Activated CD4-positive, alpha-beta memory T cell treated with anti-CD3 and anti-CD28 coated beads for 36 hours (primary cell): ENCODE measurements around the gene THBS1. TPM values are rescaled to one million over a fixed set of nuclear protein-coding genes. Genes with fewer than 3 reads are reported as not detected.

Experiments used
- CTCF ChIA-PET: fragments of 350-600 bp; sonication (Branson Sonifier 250); formaldehyde crosslinking; loops from one replicate; lab custom pipeline; 2021; ENCODE audit warnings: antibody characterized with exemption, inconsistent platforms; lab: Charles Lee
- POLR2A ChIA-PET: fragments of 350-600 bp; sonication (Branson Sonifier 250); formaldehyde crosslinking; loops from one replicate; lab custom pipeline; 2021; ENCODE audit warnings: antibody characterized with exemption; lab: Charles Lee
- DNase-seq: peaks from one replicate; pipeline ENCODE4 v3.0.0-alpha.2; 2020
- H3K27ac Mint-ChIP-seq: one replicate; pipeline ENCODE4 v1.8.0; 2021; ENCODE audit warnings: mixed read lengths
- H3K27me3 Mint-ChIP-seq: one replicate; pipeline ENCODE4 v1.8.0; 2021; ENCODE audit warnings: mixed read lengths
- H3K36me3 Mint-ChIP-seq: one replicate; pipeline ENCODE4 v1.8.0; 2021; ENCODE audit warnings: mixed read lengths
- H3K4me1 Mint-ChIP-seq: one replicate; pipeline ENCODE4 v1.8.0; 2021; ENCODE audit warnings: low read depth, mixed read lengths
- H3K4me3 Mint-ChIP-seq: one replicate; pipeline ENCODE4 v1.8.0; 2021; ENCODE audit warnings: mild to moderate bottlenecking, mixed read lengths
- H3K9me3 Mint-ChIP-seq: one replicate; pipeline ENCODE4 v1.8.0; 2021; ENCODE audit warnings: mixed read lengths
- intact Hi-C: fragments of 100-400 bp; cut with micrococcal nuclease; formaldehyde crosslinking; loops from one replicate; pipeline ENCODE4 v1.15.1; 2023
- total RNA-seq, 2 experiments: library from RNA; stranded (reverse); gene quantifications; one replicate each; pipeline ENCODE4 v1.2.3, GENCODE V29; 2021

Gene THBS1
- total RNA-seq, 2 experiments from 2014 or later: 0.93 to 1.8 TPM

- H3K36me3 Mint-ChIP-seq: no peaks in the 10 kb centered on the region
- no peak overlapping the region for H3K4me3 Mint-ChIP-seq
- DNase-seq: no peak
- POLR2A ChIA-PET: interaction anchor here (2.0 kb wide), 2 partner anchors 14 to 20 kb away, joined by 5 to 7 read pairs; no protein-coding TSS in a partner anchor
- no peak overlapping the region for H3K27ac Mint-ChIP-seq
- H3K4me1 Mint-ChIP-seq: peaks cover 26% of the 10 kb centered on the region
- intact Hi-C loops: no loop called here
- no peaks in the 10 kb centered on the region for H3K27me3 Mint-ChIP-seq
- H3K9me3 Mint-ChIP-seq: no peaks in the 10 kb centered on the region
- CTCF ChIA-PET: interaction anchor here (0.6 to 1.6 kb wide), 5 partner anchors 9 to 64 kb away, joined by 3 to 4 read pairs (median 3); no protein-coding TSS in a partner anchor
These were observed 63.3 kb downstream of the THBS1 start for GRCh38 chr15:39644136-39644535.

- Mint-ChIP-seq H3K4me3 (no peak overlapping the region), H3K36me3 (no peaks in the 10 kb centered on the region), H3K4me1 (peaks cover 26% of the 10 kb centered on the region), H3K27me3 (no peaks in the 10 kb centered on the region), H3K27ac (no peak overlapping the region), H3K9me3 (no peaks in the 10 kb centered on the region)
- ChIA-PET POLR2A (interaction anchor here (0.6 to 2.0 kb wide), 2 partner anchors 15 to 51 kb away, joined by 3 to 7 read pairs; no protein-coding TSS in a partner anchor), CTCF (interaction anchor here (1.4 to 1.6 kb wide), 2 partner anchors 10 to 40 kb away, joined by 3 to 4 read pairs; no protein-coding TSS in a partner anchor)
- intact Hi-C loops: no loop called here
- DNase-seq: no peak
These were observed 64.5 kb downstream of the THBS1 start for GRCh38 chr15:39645138-39645975.

DNA sequence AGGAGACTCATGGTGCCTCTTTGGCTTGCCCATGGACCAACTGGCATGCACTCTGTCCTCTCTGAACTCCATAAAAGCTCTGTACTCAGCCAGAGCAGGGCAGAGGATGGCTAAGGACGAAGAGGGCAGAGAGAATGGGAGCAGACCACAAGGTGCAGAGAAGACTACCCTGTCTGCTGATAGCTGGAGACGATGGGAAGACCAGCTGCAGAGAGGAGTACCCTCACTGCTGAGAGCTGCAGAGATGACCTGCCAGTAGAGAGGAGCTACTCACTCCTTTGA, 65.0 kb downstream of the THBS1 start:
- Mint-ChIP-seq H3K36me3 (no peaks in the 10 kb centered on the region), H3K4me3 (no peak overlapping the region), H3K27me3 (no peaks in the 10 kb centered on the region), H3K27ac (no peak overlapping the region), H3K4me1 (peaks cover 23% of the 10 kb centered on the region), H3K9me3 (no peaks in the 10 kb centered on the region)
- ChIA-PET POLR2A (no interaction called here), CTCF (no interaction called here)
- DNase-seq: no peak
- intact Hi-C loops: no loop called here

GRCh38 chr15:39646425-39646824, 65.5 kb downstream of the THBS1 start:
- ChIA-PET POLR2A (no interaction called here), CTCF (no interaction called here)
- Mint-ChIP-seq H3K9me3 (no peaks in the 10 kb centered on the region), H3K27ac (no peak overlapping the region), H3K4me3 (no peak overlapping the region), H3K27me3 (no peaks in the 10 kb centered on the region), H3K36me3 (no peaks in the 10 kb centered on the region), H3K4me1 (peaks cover 18% of the 10 kb centered on the region)
- no peak for DNase-seq
- intact Hi-C loops: no loop called here

Other genes with a start within 250 kb of the THBS1 start
- gene FSIP1, start 201.8 kb downstream of the THBS1 start, total RNA-seq: under 1 TPM; 0.29 to 0.68 TPM